SU-DHL-6 (cell line): ENCODE data around the gene SCARB1.

Source experiments
- EZH2phosphoT487 ChIP-seq: fragments of 200-600 bp; sonication (generic), shearing (Covaris generic); conservative IDR thresholded peaks from 2 replicates; pipeline ENCODE4 v1.6.1; 2018; ENCODE audit warnings: mild to moderate bottlenecking, antibody characterized with exemption, low read length, moderate library complexity, mixed read lengths
- TF ChIP-seq, protein P1 (sequence below): fragments of 200-600 bp; sonication (generic); IDR thresholded peaks from one replicate; pipeline ENCODE4 v1.5.1; 2017; ENCODE audit warnings: antibody characterized with exemption, mild to moderate bottlenecking, low read length, moderate library complexity; ENCODE audit not compliant: insufficient read depth, poor library complexity, severe bottlenecking

DNA sequence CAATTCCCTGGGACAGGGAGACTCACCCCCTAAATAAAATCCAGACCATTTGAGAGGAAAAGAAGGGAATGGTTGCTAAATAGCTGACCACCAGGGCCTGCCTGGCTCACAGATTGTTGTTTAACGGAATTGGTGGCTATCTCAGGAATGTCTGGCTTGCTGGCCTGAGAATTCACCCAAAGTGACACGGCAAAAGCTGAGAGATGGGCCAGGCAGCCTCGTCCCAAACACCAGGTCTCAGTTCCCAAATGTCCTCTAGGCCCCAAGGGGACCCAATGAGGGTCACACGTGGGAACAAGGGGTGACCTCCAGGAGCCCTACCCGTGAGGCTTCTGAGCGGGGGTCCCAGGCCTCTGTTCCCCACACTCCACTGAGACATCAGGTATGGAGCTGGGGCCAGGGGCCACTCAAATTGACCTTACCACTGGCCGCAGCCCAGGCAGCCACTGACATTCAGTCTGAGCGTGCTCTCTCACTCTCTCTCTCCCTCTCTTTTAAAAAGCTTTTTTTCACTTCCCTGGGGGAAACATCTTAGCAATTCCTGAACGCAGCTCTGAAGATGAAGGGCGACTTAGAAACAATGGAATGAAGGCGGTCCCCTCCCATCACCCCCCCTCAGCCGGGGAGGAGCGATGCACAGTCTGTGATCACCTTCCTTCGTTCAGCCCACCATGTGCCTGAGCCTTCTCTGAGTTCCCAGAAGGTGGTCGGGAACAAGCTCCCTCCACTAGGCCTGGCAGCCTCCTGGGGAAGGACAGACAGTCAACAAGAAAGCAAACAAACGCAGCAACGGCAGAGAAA is 131.2 kb downstream of the SCARB1 start:
- TF ChIP-seq, protein P1, sequence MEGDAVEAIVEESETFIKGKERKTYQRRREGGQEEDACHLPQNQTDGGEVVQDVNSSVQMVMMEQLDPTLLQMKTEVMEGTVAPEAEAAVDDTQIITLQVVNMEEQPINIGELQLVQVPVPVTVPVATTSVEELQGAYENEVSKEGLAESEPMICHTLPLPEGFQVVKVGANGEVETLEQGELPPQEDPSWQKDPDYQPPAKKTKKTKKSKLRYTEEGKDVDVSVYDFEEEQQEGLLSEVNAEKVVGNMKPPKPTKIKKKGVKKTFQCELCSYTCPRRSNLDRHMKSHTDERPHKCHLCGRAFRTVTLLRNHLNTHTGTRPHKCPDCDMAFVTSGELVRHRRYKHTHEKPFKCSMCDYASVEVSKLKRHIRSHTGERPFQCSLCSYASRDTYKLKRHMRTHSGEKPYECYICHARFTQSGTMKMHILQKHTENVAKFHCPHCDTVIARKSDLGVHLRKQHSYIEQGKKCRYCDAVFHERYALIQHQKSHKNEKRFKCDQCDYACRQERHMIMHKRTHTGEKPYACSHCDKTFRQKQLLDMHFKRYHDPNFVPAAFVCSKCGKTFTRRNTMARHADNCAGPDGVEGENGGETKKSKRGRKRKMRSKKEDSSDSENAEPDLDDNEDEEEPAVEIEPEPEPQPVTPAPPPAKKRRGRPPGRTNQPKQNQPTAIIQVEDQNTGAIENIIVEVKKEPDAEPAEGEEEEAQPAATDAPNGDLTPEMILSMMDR: no peak
- TF ChIP-seq EZH2phosphoT487: no peak
